ENCODE results near the gene HENMT1.
"Not testable (repeated sequence)": the region's sequence is repeated elsewhere in the genome, so short reads cannot be mapped to it uniquely, and the experiment has no call there.

Gene HENMT1

DNA sequence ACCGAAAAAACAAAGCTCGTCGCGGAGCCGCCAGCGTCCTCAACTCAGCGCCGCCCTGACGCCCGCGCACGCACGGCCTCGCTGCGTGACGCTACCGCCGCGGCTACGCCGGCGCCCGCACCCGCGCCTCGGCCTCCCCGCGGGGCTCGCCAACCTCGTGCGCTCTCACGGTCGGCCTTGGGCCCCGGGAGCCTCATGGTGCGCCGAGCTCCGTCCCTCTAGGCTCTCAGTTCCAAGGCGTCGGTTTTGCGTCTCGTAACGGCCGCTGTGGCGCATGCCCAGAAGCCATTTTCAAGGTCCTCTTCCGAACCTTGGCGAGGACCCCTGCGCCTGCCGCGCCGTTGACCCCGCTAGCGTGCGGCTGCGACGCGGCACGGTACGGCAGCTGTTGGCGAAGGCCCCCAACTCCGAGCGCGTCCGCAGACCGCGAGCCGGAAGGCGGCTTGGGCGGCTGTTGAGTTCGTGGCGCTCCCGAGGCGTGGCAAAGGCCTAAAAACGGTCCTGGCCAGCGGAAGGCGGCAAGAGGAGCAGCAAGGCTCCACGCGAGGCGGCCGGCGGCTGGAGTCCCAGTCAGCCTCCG is at the start of gene HENMT1:
TSS of gene HENMT1 (minus strand) at position 64 of the 580 bp plus-strand sequence. CDS start 1,209 bp downstream, outside the sequence.
- DNase-seq = peak; percentile 85

- no peak for DNase-seq
Observed at GRCh38 chr1:108708691-108709660, 48.1 kb upstream of the HENMT1 start.

DNA sequence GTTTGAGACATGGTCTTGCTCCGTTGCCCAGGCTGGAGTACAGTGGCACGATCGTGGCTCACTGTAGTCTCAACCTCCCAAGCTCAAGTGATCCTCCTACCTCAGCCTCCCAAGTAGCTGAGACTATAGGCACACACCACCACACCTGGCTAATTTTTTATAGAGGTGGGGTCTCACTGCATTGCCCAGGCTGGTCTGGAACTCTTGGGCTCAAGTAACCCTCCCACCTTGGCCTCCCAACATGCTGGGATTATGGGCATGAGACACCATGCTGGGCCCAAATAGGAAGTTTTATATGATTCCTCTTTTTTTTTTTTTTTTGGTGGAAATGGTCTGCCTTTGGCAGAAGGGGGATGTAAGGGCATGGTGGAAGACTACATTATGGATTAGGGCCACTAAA is 45.8 kb upstream of the HENMT1 start:
- DNase-seq = no peak

DNA sequence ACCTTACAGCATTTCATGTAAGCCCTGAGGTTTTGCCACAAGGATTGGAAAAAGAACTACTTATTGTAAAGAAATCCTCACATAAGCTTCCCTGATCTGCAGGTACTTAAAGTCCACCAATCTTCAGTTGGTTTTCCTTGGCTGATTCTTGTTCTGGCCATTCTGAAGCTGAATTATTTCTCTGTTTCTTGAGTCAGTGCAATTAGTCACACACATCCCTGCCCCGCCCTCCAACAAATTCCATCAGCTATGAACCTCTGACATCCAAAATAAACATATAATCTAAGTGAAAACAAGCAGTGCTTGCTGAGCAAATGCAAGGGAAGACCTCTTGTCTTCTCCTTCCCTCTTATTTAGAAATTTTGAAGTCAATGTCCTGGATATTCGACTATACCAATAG is 43.6 kb upstream of the HENMT1 start:
- no peak for DNase-seq

GRCh38 chr1:108703939-108704338 is 43.0 kb upstream of the HENMT1 start:
- no peak for DNase-seq

GRCh38 chr1:108702109-108702508 is 41.2 kb upstream of the HENMT1 start:
- DNase-seq = not testable (repeated sequence)

GRCh38 chr1:108701176-108701849 is 40.4 kb upstream of the HENMT1 start:
- DNase-seq = no peak

DNA sequence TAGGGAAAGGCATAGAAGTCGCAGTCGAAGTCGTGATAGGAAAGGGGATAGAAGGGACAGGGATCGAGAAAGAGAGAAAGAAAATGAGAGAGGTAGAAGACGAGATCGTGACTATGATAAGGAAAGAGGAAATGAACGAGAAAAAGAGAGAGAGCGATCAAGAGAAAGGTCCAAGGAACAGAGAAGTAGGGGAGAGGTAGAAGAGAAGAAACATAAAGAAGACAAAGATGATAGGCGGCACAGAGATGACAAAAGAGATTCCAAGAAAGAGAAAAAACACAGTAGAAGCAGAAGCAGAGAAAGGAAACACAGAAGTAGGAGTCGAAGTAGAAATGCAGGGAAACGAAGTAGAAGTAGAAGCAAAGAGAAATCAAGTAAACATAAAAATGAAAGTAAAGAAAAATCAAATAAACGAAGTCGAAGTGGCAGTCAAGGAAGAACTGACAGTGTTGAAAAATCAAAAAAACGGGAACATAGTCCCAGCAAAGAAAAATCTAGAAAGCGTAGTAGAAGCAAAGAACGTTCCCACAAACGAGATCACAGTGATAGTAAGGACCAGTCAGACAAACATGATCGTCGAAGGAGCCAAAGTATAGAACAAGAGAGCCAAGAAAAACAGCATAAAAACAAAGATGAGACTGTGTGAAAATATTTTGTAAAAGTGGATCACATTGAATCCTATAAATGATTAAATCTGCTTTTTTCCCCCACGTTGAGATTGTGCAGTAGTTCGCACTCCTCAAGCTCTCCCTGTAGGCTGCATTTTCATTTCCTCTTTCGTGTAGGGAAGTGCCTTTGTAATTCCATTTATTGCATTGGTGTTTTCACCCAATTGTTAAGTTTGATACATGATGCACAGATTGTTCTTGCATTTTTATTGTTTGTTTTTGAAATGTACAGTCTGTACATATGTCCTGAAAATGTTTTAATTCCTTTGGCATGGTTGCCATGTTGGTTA is 38.8 kb upstream of the HENMT1 start:
- DNase-seq = no peak

DNA sequence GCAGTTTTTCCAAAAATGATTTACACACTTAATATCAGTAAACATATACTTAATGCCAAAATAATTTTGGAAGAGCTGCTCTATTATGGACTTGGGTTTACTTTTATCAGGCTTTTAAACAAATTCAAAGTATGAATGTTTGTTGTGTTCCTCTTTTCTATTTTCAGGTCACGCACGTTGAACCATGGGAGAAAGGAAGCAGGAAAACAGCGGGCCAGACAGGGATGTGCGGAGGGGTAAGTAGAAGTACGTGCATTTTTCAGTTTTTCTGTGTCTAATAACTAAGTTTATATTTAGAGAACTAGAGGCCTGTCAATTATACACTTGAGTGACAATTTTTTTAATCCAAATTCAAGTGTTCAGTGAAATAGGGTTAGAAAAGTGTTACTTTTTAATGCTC is 34.6 kb upstream of the HENMT1 start:
- DNase-seq = no peak

- peak; percentile 51 for DNase-seq
Observed at GRCh38 chr1:108692724-108693655, 32.1 kb upstream of the HENMT1 start.

DNA sequence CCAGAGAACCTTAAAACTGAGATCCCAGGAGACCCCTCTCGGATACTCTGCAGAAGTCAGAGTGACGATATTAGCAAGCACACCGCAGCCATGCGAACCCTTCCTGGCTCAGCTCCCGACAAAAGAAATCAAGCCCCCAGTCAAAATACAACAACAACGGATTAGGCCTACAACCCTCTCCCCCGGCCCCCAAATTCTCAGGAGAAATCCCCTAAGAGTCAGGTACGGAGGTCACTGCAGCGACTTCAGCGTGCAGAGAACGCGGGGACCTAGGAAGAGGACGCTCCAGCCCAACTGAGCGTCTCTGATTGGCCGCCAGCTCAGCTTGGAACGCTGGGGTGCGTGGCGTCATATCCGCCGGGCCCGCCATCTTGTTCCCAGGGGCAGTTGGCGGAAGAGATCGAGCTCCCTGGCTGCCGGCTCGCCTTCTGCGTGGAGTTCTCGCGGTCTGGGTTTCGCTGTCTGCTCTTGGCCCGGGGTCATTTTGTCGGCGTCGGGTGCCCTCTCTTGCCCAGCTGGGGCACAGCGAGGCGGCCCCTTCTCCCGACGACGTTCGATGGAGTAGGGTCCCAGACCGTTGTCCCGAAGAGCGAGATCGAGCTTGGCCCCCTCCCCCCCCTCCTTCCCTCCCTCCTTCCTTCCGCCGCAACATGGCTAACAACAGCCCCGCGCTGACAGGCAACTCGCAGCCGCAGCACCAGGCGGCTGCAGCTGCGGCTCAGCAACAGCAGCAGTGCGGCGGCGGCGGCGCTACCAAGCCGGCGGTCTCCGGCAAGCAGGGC is 31.2 kb upstream of the HENMT1 start, which contains the start of gene PRPF38B:
TSS of gene PRPF38B (plus strand) at position 369 of the 782 bp plus-strand sequence. CDS start at position 651, 282 bp downstream.
- peak; percentile 97 for DNase-seq

DNA sequence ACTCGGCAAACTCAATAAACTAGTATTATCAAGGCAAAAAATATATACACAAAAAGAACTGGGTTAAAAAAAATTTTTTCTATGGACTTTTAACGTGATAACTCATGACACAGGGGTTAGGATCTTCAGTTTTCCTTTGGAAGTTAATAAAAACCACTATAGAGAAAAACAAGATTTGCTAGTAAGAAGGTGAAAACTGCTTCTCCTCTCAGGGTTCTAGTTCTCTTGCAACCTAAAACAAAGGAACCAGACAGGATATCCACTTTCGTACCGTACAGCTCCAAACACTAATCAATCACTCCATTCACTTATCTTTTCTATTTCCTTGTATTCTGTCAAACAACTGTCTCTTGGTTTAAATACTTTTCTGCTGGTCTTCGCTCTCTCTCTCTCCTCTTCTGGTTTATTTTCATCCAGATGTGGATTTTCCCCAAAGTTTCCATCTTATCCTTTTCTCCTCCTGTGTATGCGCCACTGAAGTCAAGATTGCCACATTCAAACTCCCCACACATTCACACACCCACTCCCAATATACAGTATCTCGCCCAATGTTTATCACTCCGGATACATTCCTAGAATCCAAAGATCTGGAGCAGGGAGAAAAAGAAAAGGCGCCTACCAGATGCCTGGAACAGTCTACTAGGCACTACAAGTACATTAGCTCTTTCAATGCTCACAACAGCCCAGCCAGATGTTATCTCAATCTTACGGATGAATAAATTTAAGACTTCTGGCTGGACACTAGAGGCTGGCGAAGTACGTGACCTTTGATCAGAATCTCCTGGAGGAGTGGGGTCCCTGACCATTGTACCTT is 30.4 kb upstream of the HENMT1 start:
- no peak for DNase-seq

- DNase-seq = no peak
Observed at GRCh38 chr1:108686614-108687313, 25.9 kb upstream of the HENMT1 start.

- DNase-seq = no peak
Observed at GRCh38 chr1:108685529-108685928, 24.6 kb upstream of the HENMT1 start.

- not testable (repeated sequence) for DNase-seq
Observed at GRCh38 chr1:108681701-108682100, 20.8 kb upstream of the HENMT1 start.

DNA sequence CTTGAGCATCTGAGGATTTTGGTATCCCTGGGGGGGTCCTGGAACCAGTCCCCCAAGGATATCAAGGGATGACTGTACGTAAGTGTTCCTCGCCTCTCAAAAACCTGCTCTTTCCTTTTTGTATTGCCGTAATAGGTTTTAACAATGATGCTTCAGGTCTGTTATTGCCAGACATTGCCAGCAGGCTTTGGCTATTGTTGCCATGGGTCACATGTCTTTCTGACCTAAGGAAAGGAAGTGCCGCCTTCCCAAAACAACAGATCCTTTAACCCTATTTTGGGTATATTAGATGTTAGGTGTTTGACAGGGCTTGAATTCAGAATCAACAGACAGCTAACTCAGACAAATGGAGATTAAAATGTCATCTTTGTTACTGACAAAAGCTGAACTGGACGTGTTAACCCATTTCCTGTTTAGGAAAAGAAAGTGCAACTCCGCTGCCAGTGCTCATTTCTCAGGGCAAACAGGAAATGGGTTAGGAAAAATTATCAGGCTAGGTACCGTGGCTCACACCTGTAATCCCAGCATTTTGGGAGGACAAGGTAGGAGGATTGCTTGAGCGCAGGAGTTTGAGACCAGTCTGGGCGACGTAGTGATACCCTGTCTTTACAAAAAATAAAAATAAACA is 18.8 kb upstream of the HENMT1 start:
- DNase-seq = no peak

- no peak for DNase-seq
Observed at GRCh38 chr1:108678706-108679105, 17.8 kb upstream of the HENMT1 start.

GRCh38 chr1:108671143-108671542 is 10.2 kb upstream of the HENMT1 start:
- DNase-seq = no peak

Data from femur (tissue), 1 donor.